Nephron (organoid): Measurements from ENCODE around the gene NRN1.
A peak's percentile ranks its signal among the peaks of the same experiment; 100 is the strongest.

ENCODE experiments used
- H3K27ac Mint-ChIP-seq, 3 experiments: 2 replicates each; pipeline ENCODE4 v1.8.0; 2020; ENCODE audit warnings: mixed read lengths in 3 of 3, mild to moderate bottlenecking in 2 of 3, moderate library complexity in 1 of 3
- H3K27me3 Mint-ChIP-seq: 2 replicates; pipeline ENCODE4 v1.8.0; 2021; ENCODE audit warnings: low read depth, mild to moderate bottlenecking, moderate library complexity, mixed read lengths
- H3K36me3 Mint-ChIP-seq: 2 replicates; pipeline ENCODE4 v1.8.0; 2020; ENCODE audit warnings: low read depth, mixed read lengths
- H3K4me1 Mint-ChIP-seq: 2 replicates; pipeline ENCODE4 v1.8.0; 2020; ENCODE audit warnings: mixed read lengths
- H3K4me3 Mint-ChIP-seq, 3 experiments: 2 replicates each; pipeline ENCODE4 v1.8.0; 2020; ENCODE audit warnings: mild to moderate bottlenecking in 3 of 3, mixed read lengths in 3 of 3, moderate library complexity in 2 of 3
- H3K9me3 Mint-ChIP-seq: 2 replicates; pipeline ENCODE4 v1.8.0; 2020; ENCODE audit warnings: mixed read lengths
- CTCF ChIP-seq, 3 experiments: fragments of 200-600 bp; sonication (generic); IDR thresholded peaks; one replicate each; pipeline ENCODE4 v1.5.0; 2021; ENCODE audit warnings: antibody characterized with exemption in 3 of 3; ENCODE audit not compliant: unreplicated experiment in 3 of 3

Gene NRN1

DNA sequence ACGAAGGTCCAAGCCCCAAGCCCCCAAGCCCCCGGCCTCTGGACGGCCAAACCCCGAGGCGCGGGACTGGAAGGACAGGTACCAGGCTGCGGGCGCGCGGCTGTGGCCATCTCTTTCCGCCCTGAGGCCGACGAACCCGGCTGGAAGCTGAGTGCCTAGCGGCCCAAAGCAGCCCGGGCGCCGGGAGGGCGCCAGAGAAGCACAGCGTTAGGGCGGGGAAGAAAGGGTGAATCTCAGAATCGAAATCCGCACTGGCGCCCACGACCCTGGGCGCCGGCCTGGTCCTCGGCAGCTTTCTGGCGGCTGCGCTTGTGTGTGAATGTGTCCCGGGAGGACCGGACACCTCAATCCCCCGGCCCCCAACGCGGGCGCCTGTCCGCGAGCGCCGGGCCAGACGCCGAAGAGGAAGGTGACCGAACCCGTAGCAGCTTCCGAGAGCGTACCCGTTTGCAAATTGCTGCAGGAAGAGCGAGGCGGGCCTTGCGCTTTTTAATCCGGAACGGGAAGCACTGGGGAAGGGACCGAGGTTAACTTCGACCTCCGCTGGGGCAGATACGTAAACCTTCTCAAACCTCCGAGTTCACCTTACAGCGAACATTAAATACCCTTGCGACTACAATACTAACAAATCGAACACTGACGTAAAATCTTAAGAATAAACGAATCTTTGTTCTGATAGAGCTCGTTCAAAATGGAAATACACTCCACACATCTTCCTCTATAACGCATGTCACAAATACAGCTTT lies 2.9 kb downstream of the NRN1 start:
- Mint-ChIP-seq H3K4me1 (peaks cover 48% of the 10 kb centered on the region), H3K27me3 (peaks cover 98% of the 10 kb centered on the region), H3K9me3 (no peaks in the 10 kb centered on the region), H3K36me3 (no peaks in the 10 kb centered on the region), H3K4me3 (peak overlapping the region; percentile 60 to 84 (median 81)), H3K27ac (peak overlapping the region in 1 of 3 experiments; percentile 0)
- no peak for TF ChIP-seq CTCF (IDR thresholded peaks at IDR 0.05; ENCODE audit: unreplicated experiment in 3 of 3)

GRCh38 chr6:6002848-6003620 lies 3.7 kb downstream of the NRN1 start:
- H3K4me1 Mint-ChIP-seq: peaks cover 51% of the 10 kb centered on the region
- no peak overlapping the region for H3K27ac Mint-ChIP-seq
- no peaks in the 10 kb centered on the region for H3K36me3 Mint-ChIP-seq
- no peaks in the 10 kb centered on the region for H3K9me3 Mint-ChIP-seq
- H3K27me3 Mint-ChIP-seq: peaks cover 100% of the 10 kb centered on the region
- no peak for TF ChIP-seq CTCF (IDR thresholded peaks at IDR 0.05; ENCODE audit: unreplicated experiment in 3 of 3)
- H3K4me3 Mint-ChIP-seq: peak overlapping the region; percentile 53 to 64 (median 60)

DNA sequence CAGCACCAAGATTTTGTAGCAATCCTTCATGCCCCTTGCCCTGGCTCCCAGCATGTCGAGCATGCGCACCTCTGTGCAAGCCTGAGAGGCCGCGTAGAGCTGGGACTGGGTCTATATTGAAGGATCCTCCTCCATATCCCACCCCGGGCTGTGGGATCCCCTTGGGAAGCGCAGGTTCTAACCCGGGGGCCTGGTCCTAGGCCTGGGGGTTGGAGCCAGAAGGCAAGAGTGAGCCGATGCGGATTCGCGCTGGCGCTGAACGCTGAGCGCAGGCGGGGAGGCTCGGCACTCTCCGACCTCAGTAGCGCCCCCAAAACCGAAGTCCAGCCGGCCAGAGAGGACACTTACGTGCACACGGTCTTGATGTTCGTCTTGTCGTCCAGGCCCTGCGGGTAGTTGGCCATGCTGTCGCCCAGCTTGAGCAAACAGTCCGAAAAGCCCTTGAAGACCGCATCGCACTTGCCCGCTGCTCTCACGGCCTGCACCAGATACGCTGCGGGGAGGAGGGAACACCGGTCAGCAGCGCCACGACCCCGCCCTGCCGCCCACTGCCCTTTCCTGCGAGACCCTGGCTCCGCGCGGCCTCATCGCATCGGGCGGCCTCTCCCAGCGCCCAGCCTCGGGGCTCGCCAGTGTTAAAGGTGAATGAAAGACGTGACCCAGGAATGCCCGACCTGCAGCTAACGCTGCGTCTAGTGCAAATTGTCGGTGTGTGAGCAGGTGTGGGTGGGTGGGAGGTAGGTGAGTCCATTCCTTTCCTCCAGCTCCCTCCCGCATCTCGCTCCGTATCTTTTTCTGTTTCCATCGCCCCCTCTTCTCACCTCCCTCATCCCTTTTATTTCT lies 4.5 kb downstream of the NRN1 start:
- H3K27me3 Mint-ChIP-seq: peaks cover 100% of the 10 kb centered on the region
- H3K27ac Mint-ChIP-seq: no peak overlapping the region
- H3K4me1 Mint-ChIP-seq: peaks cover 50% of the 10 kb centered on the region
- no peaks in the 10 kb centered on the region for H3K36me3 Mint-ChIP-seq
- no peaks in the 10 kb centered on the region for H3K9me3 Mint-ChIP-seq
- no peak for TF ChIP-seq CTCF (IDR thresholded peaks at IDR 0.05; ENCODE audit: unreplicated experiment in 3 of 3)
- peak overlapping the region; percentile 50 to 64 (median 60) for H3K4me3 Mint-ChIP-seq

GRCh38 chr6:6001443-6001842 lies 5.3 kb downstream of the NRN1 start:
- Mint-ChIP-seq H3K36me3 (no peaks in the 10 kb centered on the region), H3K4me3 (peak overlapping the region; percentile 7 to 60 (median 42)), H3K9me3 (no peaks in the 10 kb centered on the region), H3K4me1 (peaks cover 49% of the 10 kb centered on the region), H3K27me3 (peaks cover 100% of the 10 kb centered on the region), H3K27ac (no peak overlapping the region)
- TF ChIP-seq CTCF (IDR thresholded peaks at IDR 0.05; ENCODE audit: unreplicated experiment in 3 of 3): no peak

DNA sequence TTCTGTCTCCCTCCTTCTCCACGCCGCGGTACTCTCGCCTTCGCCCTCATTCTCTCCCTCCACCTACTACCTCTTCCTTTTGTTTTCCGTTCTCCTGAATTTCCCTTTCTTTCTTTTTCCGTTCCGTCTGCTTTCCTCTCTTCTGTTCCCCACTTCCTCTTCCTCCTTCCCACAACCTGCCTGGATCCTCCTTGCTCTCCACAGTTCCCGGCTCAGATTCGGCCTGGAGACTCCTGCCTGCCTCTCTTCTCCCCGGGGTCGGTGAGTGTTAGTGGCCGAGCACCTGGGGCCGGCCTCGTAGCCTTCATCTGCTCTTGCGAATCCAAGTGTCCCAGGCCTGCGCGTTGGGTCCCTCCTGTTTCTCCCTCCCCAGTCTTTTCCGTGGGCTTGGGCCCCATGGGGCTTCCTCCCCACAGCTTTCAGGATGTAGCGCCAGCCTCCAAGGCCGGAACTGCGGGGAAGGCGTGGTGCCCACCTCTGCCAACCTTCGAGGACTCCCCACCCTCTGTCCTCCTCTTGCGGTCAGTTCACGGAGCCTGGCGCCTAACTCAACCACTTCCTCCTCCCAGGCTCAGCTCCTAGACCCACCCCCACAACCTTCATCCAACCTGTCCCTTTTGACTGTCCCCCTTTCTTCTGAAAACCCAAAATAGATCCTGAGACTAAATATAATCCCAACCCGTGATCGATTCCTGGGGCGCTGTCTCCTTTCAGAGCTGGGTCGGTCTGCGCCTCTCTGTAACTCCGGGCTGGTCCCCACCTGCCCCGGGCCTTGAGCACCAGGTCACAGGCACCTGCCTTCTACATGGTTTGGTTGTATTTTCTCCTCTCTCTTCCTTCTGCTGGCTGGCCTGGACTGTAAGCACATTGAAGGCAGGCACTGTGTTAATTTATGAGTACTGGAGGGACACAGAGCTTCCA lies 6.8 kb downstream of the NRN1 start:
- no peak for TF ChIP-seq CTCF (IDR thresholded peaks at IDR 0.05; ENCODE audit: unreplicated experiment in 3 of 3)
- Mint-ChIP-seq H3K4me1 (peaks cover 49% of the 10 kb centered on the region), H3K36me3 (no peaks in the 10 kb centered on the region), H3K27me3 (peaks cover 100% of the 10 kb centered on the region), H3K27ac (no peak overlapping the region), H3K4me3 (peak overlapping the region; percentile 40 to 56 (median 45)), H3K9me3 (peaks cover 4% of the 10 kb centered on the region)
